Loucy (cell line): ENCODE data around the gene PLCH1.

Source experiments
- H2AFZ ChIP-seq: fragments of 200-600 bp; sonication (generic); 2 replicates; pipeline ENCODE4 v1.6.0; 2016; ENCODE audit warnings: antibody characterized with exemption, mild to moderate bottlenecking, low read length, moderate library complexity
- H3F3A ChIP-seq: fragments of 200-600 bp; 2 replicates; pipeline ENCODE4 v1.6.0; 2016; ENCODE audit warnings: antibody characterized with exemption, low read depth, mild to moderate bottlenecking
- H3K27me3 ChIP-seq: fragments of 200-600 bp; sonication (generic); 2 replicates; pipeline ENCODE4 v1.6.1; 2014; ENCODE audit warnings: low read length, mild to moderate bottlenecking; ENCODE audit not compliant: insufficient read depth, poor library complexity, severe bottlenecking
- H3K36me3 ChIP-seq: fragments of 200-600 bp; sonication (generic); 2 replicates; pipeline ENCODE4 v1.6.1; 2016; ENCODE audit warnings: low read length; ENCODE audit not compliant: insufficient read depth
- H3K4me1 ChIP-seq: fragments of 200-600 bp; sonication (generic); 2 replicates; pipeline ENCODE4 v1.5.1; 2014; ENCODE audit warnings: low read length, mild to moderate bottlenecking; ENCODE audit not compliant: insufficient read depth, poor library complexity, severe bottlenecking
- H3K4me2 ChIP-seq: fragments of 200-600 bp; sonication (generic); 2 replicates; pipeline ENCODE4 v1.6.0; 2014; ENCODE audit warnings: antibody characterized with exemption, low read length, low read depth, mild to moderate bottlenecking; ENCODE audit not compliant: poor library complexity, severe bottlenecking
- H3K4me3 ChIP-seq: fragments of 200-600 bp; sonication (generic); 2 replicates; pipeline ENCODE4 v1.5.1; 2014; ENCODE audit warnings: low read length, mild to moderate bottlenecking, mixed read lengths; ENCODE audit not compliant: poor library complexity, severe bottlenecking
- H3K79me2 ChIP-seq: fragments of 200-600 bp; sonication (generic); 2 replicates; pipeline ENCODE4 v1.6.1; 2014; ENCODE audit warnings: low read length; ENCODE audit not compliant: insufficient read depth
- H3K9ac ChIP-seq: fragments of 200-600 bp; sonication (generic); 2 replicates; pipeline ENCODE4 v1.6.0; 2014; ENCODE audit warnings: mild to moderate bottlenecking, low read depth, low read length, moderate library complexity; ENCODE audit not compliant: poor library complexity, severe bottlenecking
- H3K9me2 ChIP-seq: fragments of 200-600 bp; sonication (generic); replicated peaks from 2 replicates; pipeline ENCODE4 v1.6.1; 2016; ENCODE audit warnings: low read depth, low read length, mixed read lengths
- H3K9me3 ChIP-seq: fragments of 200-600 bp; sonication (generic); 2 replicates; pipeline ENCODE4 v1.6.1; 2014; ENCODE audit warnings: mild to moderate bottlenecking, antibody characterized with exemption, low read length, low read depth; ENCODE audit not compliant: insufficient read depth
- H4K20me1 ChIP-seq: fragments of 200-600 bp; sonication (generic); 2 replicates; pipeline ENCODE4 v1.6.0; 2014; ENCODE audit warnings: antibody characterized with exemption, low read length, mild to moderate bottlenecking; ENCODE audit not compliant: insufficient read depth, poor library complexity, severe bottlenecking
- CTCF ChIP-seq: fragments of 200-600 bp; sonication (generic); conservative IDR thresholded peaks from 2 replicates; pipeline ENCODE4 v1.5.1; 2014; ENCODE audit warnings: mild to moderate bottlenecking, antibody characterized with exemption, low read length
- EZH2phosphoT487 ChIP-seq: fragments of 200-600 bp; IDR thresholded peaks from 2 replicates; pipeline ENCODE4 v1.6.1; 2018; ENCODE audit warnings: antibody characterized with exemption, mild to moderate bottlenecking, moderate library complexity, borderline replicate concordance

PLCH1 gene

GRCh38 chr3:155675094-155675493 is 69.8 kb downstream of the PLCH1 start:
- Histone ChIP-seq H3K9me3 (no peaks in the 10 kb centered on the region), H3K9me2 (no peaks in the 10 kb centered on the region), H2AFZ (peak overlapping the region; percentile 46; the same call in 1 of the 2 replicates), H3K79me2 (no peaks in the 10 kb centered on the region), H3K4me3 (no peak overlapping the region), H3K9ac (no peak overlapping the region), H3K4me1 (no peaks in the 10 kb centered on the region), H3F3A (no peaks in the 10 kb centered on the region), H3K36me3 (no peaks in the 10 kb centered on the region), H4K20me1 (no peaks in the 10 kb centered on the region), H3K27me3 (no peaks in the 10 kb centered on the region), H3K4me2 (no peak overlapping the region)
- TF ChIP-seq CTCF (no peak), EZH2phosphoT487 (no peak)

- Histone ChIP-seq H3K27me3 (no peaks in the 10 kb centered on the region), H3K9me3 (no peaks in the 10 kb centered on the region), H3K79me2 (no peaks in the 10 kb centered on the region), H3K36me3 (no peaks in the 10 kb centered on the region), H3K4me1 (no peaks in the 10 kb centered on the region), H3K9ac (no peak overlapping the region), H3K4me2 (no peak overlapping the region), H4K20me1 (no peaks in the 10 kb centered on the region), H3F3A (no peaks in the 10 kb centered on the region), H2AFZ (no peak overlapping the region), H3K4me3 (no peak overlapping the region), H3K9me2 (no peaks in the 10 kb centered on the region)
- TF ChIP-seq EZH2phosphoT487 (no peak), CTCF (no peak)
These were observed 71.5 kb downstream of the PLCH1 start for GRCh38 chr3:155673421-155673820.

GRCh38 chr3:155670335-155670734 is 74.5 kb downstream of the PLCH1 start:
- Histone ChIP-seq H2AFZ (no peak overlapping the region), H3K4me1 (peaks cover 5% of the 10 kb centered on the region), H3K4me3 (no peak overlapping the region), H3K4me2 (no peak overlapping the region), H3F3A (no peaks in the 10 kb centered on the region), H3K27me3 (no peaks in the 10 kb centered on the region), H3K9ac (no peak overlapping the region), H3K79me2 (no peaks in the 10 kb centered on the region), H3K9me3 (no peaks in the 10 kb centered on the region), H3K36me3 (no peaks in the 10 kb centered on the region), H3K9me2 (no peaks in the 10 kb centered on the region), H4K20me1 (no peaks in the 10 kb centered on the region)
- no peak for TF ChIP-seq EZH2phosphoT487
- no peak for TF ChIP-seq CTCF
